NOMO-1 (cell line): ENCODE measurements around the gene LRP11.
"Not testable (repeated sequence)": the region's sequence is repeated elsewhere in the genome, so short reads cannot be mapped to it uniquely, and the experiment has no call there.

Source experiments
- DNase-seq, 2 experiments: peaks; one replicate each; lab custom pipeline; 2025; ENCODE audit not compliant: unreplicated experiment in 2 of 2; lab: John Stamatoyannopoulos, UW

The LRP11 gene

GRCh38 chr6:149852881-149853280 lies 11.3 kb downstream of the LRP11 start:
- no peak for DNase-seq

- peak in 1 of 2 experiments; percentile 11 for DNase-seq
These were observed 12.0 kb downstream of the LRP11 start for GRCh38 chr6:149852180-149852579.

- DNase-seq: no peak
These were observed 12.6 kb downstream of the LRP11 start for GRCh38 chr6:149851461-149852110.

GRCh38 chr6:149848343-149848742 lies 15.8 kb downstream of the LRP11 start:
- not testable (repeated sequence) for DNase-seq

DNA sequence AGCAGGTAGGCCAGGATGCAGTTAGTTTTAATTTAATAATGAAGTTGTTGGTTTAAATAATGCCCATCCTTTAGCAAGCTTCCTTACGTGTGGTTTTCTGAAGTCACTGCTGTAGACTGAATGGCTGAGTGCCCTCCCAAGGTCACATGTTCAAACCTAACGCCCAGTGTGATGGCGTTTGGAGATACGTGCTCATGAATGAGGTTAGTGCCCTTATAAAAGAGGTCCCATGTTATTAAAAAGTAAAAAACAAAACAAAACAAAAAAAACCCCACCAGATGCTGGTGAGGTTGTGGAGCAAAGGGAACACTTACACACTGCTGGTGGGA lies 16.3 kb downstream of the LRP11 start:
- no peak for DNase-seq

DNA sequence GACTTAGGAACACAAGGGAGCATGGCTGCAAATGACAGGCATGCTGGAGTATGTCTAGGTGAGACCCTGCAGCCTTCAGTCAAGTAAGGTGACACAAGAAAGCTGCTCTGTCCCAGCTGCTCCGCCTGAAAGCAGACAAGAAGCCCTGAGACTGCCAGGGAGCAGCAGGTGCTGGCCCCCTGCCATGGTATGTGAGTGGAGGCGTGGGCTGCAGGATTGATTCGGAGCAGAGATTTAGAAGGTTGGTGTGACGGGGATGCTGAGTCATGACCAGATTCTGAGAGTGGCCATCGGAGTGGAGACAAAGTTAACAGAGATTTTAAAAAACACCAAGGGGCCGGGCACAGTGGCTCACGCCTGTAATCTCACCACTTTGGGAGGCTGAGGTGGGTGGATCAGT lies 17.8 kb downstream of the LRP11 start:
- no peak for DNase-seq

GRCh38 chr6:149845549-149845948 lies 18.6 kb downstream of the LRP11 start:
- no peak for DNase-seq

GRCh38 chr6:149844480-149844879 lies 19.7 kb downstream of the LRP11 start:
- no peak for DNase-seq

GRCh38 chr6:149844036-149844435 lies 20.1 kb downstream of the LRP11 start:
- not testable (repeated sequence) for DNase-seq

DNA sequence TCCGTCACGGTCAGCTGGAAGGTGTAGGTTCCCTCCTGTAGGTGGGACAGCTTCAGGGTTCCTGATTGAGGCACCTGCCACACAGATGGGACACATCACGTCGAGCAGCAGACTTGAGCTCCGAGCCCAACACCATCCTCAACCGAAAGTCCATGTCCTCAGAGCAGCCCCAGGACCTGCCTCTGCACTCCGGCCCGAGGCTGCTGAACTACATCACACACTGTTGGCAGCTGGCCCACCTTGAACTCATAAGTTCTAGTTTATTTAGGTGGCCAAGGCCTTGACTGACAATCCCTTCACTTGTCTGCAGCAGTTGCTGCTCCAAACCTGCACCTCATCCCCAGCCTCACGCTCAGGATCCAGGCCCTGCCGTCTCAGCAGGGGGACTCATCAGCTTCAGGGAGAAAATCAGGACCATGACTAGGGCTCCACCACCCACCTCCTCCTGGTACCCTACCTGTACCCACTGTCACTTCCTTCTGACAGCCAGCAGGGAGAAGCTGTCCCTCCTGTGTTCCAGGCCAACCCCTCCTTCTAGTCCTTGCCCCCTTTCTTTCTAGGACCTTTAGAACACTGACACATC lies 21.0 kb downstream of the LRP11 start:
- DNase-seq: no peak

- no peak for DNase-seq
These were observed 21.8 kb downstream of the LRP11 start for GRCh38 chr6:149842331-149842730.

DNA sequence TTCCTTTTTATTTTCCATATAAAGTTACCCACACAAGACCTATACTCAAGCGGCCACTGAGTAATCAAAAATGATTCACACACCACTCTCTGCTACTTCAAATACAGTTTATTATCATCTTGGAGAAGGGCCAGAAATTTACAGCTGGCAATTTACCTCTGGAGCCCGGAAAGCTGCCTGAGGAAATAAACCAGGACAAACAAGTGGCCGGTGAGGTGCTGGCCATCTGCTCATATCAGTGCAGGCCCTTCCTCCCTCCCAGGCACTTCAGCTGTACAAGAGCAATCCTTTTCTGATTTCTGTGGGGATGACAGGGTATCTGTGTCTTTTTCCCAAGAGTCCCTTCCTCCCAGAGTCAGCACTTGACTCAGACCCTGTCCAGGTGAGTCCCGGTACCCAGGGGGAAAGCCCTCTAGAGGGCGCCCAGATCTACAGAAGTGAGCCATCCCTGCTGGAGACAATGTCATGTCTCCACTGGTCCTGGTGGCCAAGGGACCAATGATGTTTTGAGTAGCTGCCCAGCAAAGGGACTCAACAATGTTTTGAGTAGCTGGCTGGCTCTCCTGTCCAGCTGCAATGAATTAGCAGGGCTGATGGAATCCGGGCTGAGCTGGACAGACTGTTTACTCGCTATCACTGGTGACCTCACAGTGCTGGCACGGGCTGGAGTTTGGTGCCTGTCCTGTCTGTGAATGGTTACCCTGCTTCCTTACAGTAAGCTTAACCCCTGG lies 23.6 kb downstream of the LRP11 start:
- DNase-seq: no peak

DNA sequence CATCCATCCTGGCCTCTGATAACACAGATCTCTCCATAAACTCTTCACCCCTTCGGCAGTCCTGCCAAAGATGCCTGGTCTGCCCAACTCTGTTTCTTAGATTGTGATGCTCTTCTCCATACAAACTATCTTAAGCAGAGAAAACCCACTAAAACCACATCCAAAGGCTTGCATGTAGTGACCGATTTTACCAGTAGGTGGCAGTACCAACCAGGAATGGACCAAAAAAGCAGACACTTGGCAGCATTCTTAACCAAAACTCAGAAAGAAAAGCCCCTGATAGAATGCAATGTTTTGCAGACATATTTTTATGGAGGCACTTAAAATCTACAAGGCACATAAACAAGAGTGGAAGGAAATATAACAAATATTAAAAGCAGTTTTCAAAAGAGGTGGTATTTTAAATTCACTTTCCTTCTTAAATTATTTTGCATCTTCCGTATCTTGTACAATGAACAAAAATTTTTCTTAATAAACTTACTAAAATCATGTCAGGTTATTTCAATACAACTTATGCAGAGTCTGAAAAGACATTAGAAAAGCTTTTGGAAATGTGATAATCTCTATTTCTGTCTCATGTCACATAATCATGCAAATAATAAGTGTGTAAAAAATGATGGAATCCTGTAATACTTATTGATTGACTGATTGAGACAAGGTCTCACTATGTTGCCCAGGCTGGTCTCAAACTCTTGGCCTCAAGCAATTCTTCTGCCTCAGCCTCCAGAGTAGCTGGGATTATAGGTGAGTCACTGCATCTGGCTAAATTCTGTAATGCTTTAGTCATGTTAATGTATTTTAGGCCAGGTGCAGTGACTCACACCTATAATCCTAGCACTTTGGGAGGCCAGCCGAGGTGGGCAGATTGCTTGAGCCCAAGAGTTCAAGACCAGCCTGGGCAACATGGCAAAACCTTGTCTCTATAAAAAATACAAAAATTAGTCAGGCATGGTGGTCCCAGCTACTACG lies 29.4 kb downstream of the LRP11 start:
- DNase-seq: peak; percentile 21 to 29

- DNase-seq: no peak
These were observed 30.5 kb downstream of the LRP11 start for GRCh38 chr6:149833651-149834050.

- no peak for DNase-seq
These were observed 32.8 kb downstream of the LRP11 start for GRCh38 chr6:149831308-149831820.

DNA sequence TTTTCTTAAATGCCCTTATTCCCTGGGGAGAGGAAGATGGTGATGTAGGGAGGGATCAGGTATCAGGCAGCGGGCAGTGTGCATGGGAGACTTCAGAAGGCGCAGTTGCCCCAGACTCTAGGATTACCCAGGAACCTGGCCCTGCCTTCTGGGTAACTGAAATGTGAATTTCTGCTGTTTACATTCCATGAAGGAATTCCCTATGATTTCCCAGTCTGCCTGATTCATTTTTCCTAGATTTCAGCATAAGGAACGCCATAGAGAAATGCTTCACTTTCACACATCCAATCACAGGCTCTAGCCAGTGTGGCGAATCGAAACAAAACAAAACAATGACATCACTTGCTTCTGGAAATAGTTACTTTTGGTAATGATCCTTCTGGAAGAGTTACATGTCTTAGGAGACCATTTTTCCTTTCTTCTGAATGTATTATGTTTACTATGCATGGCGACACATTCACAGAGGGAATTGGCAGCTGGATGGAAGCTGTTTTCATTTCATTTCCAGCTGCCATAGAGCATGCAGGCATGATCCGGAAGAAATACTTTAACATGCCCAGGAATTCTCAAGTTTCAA lies 33.3 kb downstream of the LRP11 start:
- DNase-seq: no peak

DNA sequence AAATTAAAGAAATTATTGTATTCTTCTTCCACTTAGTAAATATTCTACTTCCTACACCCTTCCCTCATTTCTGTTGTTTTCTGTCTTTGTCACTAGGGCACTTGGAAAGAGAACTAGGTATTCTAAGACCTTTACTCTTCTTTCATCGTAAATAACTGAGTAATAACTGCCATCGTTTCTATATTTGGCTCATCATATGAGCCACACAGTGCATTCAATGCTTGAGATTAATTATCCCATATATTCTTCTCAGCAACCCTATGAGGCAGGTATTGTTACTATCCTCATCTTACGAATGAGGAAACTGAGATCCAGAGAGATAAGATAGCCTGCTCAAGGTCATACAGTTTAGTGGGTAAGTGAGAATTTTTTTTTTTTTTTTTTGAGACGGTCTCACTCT lies 38.9 kb downstream of the LRP11 start:
- no peak for DNase-seq

DNA sequence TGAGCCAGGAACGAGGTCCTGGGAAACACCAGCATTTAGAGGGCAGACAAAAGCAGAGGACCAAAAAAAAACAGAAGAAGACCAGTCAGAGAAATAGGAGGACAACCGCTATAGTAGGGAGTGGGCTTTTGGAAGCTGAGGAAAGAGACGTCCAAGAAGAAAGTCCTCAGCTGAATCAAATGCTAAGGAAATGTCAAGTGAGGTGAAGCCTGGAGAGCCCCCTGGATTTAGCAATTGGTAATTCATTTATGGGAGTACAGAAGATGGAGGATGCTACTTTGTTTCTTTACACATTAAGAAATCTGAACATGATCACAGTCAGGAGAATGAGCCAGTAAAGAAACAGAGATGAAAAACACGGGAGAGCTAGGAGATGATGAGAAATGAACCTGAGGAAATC lies 41.1 kb downstream of the LRP11 start:
- DNase-seq: no peak

DNA sequence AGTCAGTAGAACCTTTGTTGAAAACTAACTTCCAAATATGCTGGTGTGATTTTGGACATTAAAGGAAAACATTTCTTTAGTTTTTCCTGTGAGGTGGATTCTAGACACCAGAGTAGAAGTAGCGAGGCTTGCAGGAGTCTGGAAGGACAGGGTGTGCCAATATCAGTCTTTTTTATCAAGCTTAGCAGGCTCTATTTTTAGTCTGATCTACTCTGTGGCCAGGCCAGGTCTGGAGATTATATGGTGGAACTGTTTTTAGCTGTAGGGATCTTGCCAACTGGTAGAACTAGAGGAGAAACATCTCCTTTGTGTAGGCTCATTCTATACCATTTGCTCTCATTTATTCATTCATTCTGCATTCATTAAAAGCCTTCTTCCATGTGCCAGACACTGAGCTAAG lies 42.7 kb downstream of the LRP11 start:
- DNase-seq: no peak

- DNase-seq: no peak
These were observed 43.7 kb downstream of the LRP11 start for GRCh38 chr6:149820506-149820905.

DNA sequence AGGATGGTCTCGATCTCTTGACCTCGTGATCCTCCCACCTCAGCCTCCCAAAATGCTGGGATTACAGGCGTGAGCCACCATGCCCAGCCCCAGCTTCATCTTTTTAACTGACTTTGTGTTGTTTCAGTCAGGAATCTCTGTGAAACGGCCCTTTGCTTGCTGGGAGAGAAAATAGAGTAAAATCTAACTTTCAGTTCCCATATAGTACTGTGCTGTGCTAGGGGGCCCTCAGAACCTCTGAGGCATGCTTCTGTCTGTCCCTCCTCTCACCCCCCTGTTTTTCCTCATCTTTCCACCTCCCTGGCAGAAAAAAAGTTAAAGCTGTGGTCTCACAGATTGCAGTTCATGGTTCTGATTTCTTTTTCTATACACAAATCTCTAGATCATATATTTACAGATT lies 48.4 kb downstream of the LRP11 start:
- no peak for DNase-seq
